ENCODE data around the gene MFSD11. TPM values are rescaled to one million over a fixed set of nuclear protein-coding genes. Genes with fewer than 3 reads are reported as not detected.

Gene MFSD11
- total and polyA plus RNA-seq, 4 donors, result 12.0 to 57.5 (median 25.0) TPM

DNA sequence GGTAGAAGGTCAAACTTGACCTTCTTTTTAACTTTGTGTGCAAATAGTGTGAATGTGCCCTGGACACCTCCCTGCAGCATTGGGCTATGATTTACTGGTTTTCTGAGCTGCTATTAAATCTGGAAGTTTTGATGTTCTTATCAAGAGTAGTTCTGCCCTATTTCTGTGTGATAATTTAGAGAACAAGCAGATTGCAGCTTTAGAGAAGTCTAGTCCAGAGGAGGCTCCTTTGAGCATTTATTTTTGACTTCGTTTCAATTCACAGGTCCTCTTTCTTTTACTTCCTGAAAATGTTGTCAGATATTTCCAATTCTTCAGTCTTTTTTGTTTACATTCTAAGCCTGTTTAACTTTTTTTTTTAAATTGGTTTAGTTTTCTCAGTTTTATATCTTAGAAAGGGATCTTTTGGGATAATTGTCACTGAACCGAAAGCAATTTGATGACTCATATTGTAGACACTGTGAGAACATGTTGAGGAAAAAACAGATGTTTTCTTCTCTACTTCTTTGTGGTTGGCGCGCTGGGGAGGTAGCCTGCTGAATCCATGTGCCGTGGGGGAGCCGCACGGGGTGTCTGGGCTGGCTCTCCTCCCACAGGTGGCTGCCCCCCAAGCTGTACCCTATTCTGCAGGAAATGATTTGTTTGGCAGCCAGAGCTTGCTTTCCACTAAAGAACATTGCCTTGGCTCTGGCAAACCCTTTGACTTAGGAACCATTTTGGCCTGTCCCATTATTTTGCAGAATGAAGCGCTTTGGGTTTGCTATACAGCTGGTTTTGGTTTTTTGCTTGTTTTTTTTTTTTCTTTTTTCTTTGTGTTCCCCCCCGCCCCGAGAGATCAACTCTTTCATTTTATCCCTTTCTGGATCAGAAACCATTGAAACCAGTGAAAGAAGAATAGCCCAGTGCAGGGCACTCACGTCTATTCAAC is 53.4 kb downstream of the MFSD11 start:
- WGBS, 2 donors, result 37 to 54% methylated on average over 11 of the region's 11 CpGs
- ATAC-seq (ENCODE audit: insufficient read depth, low FRiP score) (no peak), DNase-seq (no peak)
- peaks cover 0 to 3% (median 0%) of the 10 kb centered on the region in 5 donors for H3K4me1 ChIP-seq (ENCODE audit: control insufficient read depth in 5 of 5, insufficient read depth in 5 of 5, low read length in 5 of 5)
- peaks cover 0 to 8% (median 0%) of the 10 kb centered on the region in 4 donors for H3K36me3 ChIP-seq (ENCODE audit: control insufficient read depth in 4 of 4, insufficient read depth in 4 of 4, low read length in 4 of 4)
- no peak overlapping the region for H3K27ac ChIP-seq (ENCODE audit: low read depth in 1 of 2, low read length in 1 of 2)
- H3K27me3 ChIP-seq (ENCODE audit: control insufficient read depth in 3 of 3, insufficient read depth in 3 of 3, low read length in 2 of 3), result no peaks in the 10 kb centered on the region
- H3K4me3 ChIP-seq, result no peak overlapping the region
- H3K9ac ChIP-seq (ENCODE audit: insufficient read depth in 1 of 2, low read length in 2 of 2), result no peak overlapping the region
- H3K9me3 ChIP-seq (ENCODE audit: control insufficient read depth in 4 of 4, insufficient read depth in 3 of 4, low read length in 3 of 4), result no peaks in the 10 kb centered on the region
- TF ChIP-seq, protein P1, sequence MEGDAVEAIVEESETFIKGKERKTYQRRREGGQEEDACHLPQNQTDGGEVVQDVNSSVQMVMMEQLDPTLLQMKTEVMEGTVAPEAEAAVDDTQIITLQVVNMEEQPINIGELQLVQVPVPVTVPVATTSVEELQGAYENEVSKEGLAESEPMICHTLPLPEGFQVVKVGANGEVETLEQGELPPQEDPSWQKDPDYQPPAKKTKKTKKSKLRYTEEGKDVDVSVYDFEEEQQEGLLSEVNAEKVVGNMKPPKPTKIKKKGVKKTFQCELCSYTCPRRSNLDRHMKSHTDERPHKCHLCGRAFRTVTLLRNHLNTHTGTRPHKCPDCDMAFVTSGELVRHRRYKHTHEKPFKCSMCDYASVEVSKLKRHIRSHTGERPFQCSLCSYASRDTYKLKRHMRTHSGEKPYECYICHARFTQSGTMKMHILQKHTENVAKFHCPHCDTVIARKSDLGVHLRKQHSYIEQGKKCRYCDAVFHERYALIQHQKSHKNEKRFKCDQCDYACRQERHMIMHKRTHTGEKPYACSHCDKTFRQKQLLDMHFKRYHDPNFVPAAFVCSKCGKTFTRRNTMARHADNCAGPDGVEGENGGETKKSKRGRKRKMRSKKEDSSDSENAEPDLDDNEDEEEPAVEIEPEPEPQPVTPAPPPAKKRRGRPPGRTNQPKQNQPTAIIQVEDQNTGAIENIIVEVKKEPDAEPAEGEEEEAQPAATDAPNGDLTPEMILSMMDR (IDR thresholded peaks at IDR 0.05; ENCODE audit: control extremely low read depth, extremely low read depth), result no peak

DNA sequence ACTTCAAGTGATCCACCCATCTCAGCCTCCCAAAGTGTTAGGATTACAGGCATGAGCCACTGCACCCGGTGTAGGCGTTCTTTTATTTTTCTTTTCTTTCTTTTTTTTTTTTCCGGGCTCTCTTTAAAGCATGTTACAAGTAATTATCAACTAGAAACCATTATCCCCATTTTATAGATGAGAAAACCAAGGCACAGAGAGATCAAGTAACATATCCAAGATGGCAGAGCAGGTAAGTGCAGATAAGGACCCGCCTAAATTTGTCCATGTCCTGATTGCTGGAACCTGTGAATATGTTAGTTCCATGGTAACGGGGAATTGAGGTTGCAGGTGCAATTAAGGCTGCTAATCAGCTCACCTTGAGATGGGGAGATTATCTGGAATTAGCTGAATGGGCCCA is 54.4 kb downstream of the MFSD11 start:
- no peaks in the 10 kb centered on the region for H3K27me3 ChIP-seq (ENCODE audit: control insufficient read depth in 3 of 3, insufficient read depth in 3 of 3, low read length in 2 of 3)
- H3K36me3 ChIP-seq (ENCODE audit: control insufficient read depth in 4 of 4, insufficient read depth in 4 of 4, low read length in 4 of 4), result peaks cover 0 to 5% (median 0%) of the 10 kb centered on the region in 4 donors
- no peaks in the 10 kb centered on the region for H3K9me3 ChIP-seq (ENCODE audit: control insufficient read depth in 4 of 4, insufficient read depth in 3 of 4, low read length in 3 of 4)
- H3K27ac ChIP-seq (ENCODE audit: low read depth in 1 of 2, low read length in 1 of 2), result no peak overlapping the region
- H3K4me1 ChIP-seq (ENCODE audit: control insufficient read depth in 5 of 5, insufficient read depth in 5 of 5, low read length in 5 of 5), result peaks cover 0 to 3% (median 0%) of the 10 kb centered on the region in 5 donors
- WGBS, 2 donors, result 96 to 97% methylated on average over 5 of the region's 5 CpGs
- DNase-seq, result no peak
- TF ChIP-seq, protein P1 (IDR thresholded peaks at IDR 0.05; ENCODE audit: control extremely low read depth, extremely low read depth), result no peak
- no peak overlapping the region for H3K9ac ChIP-seq (ENCODE audit: insufficient read depth in 1 of 2, low read length in 2 of 2)
- H3K4me3 ChIP-seq, result no peak overlapping the region
- no peak for ATAC-seq (ENCODE audit: insufficient read depth, low FRiP score)

DNA sequence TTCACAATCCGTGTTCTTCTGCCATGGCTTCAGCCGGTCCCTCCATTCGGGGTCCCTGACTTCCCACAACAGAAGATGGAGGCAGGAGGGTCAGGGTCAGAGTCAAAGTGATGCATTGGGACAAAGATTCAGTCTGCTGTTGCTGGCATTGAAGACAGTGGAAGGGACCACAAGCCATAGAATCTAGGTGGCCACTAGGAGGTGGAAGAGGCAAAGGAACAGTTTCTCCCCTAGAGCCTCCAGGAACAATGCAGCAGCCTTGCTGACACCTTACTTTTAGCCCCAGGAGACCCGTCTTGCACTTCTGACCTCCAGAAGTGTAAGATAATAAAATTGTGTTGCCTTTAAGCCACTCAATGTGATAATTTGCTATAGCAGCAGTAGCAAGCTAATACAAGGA is 55.9 kb downstream of the MFSD11 start:
- ATAC-seq (ENCODE audit: insufficient read depth, low FRiP score) (no peak), DNase-seq (no peak)
- H3K4me3 ChIP-seq, result no peak overlapping the region
- WGBS, 2 donors, result 82 to 88% methylated on average over 4 of the region's 4 CpGs
- H3K4me1 ChIP-seq (ENCODE audit: control insufficient read depth in 5 of 5, insufficient read depth in 5 of 5, low read length in 5 of 5), result peaks cover 0 to 3% (median 0%) of the 10 kb centered on the region in 5 donors
- TF ChIP-seq, protein P1 (IDR thresholded peaks at IDR 0.05; ENCODE audit: control extremely low read depth, extremely low read depth), result no peak
- H3K9me3 ChIP-seq (ENCODE audit: control insufficient read depth in 4 of 4, insufficient read depth in 3 of 4, low read length in 3 of 4), result no peaks in the 10 kb centered on the region
- no peak overlapping the region for H3K27ac ChIP-seq (ENCODE audit: low read depth in 1 of 2, low read length in 1 of 2)
- H3K27me3 ChIP-seq (ENCODE audit: control insufficient read depth in 3 of 3, insufficient read depth in 3 of 3, low read length in 2 of 3), result no peaks in the 10 kb centered on the region
- H3K36me3 ChIP-seq (ENCODE audit: control insufficient read depth in 4 of 4, insufficient read depth in 4 of 4, low read length in 4 of 4), result peaks cover 0 to 3% (median 0%) of the 10 kb centered on the region in 4 donors
- H3K9ac ChIP-seq (ENCODE audit: insufficient read depth in 1 of 2, low read length in 2 of 2), result no peak overlapping the region

Measured in lung (tissue), 12 donors.